HG02973 (cell line): ENCODE data around the gene MROH2B.

ENCODE experiments used
- ATAC-seq: cut with Tn5 transposase; IDR thresholded peaks from one replicate; pipeline ENCODE4 v1.9.1; 2021; ENCODE audit warnings: moderate library complexity; ENCODE audit not compliant: unreplicated experiment

MROH2B gene

DNA sequence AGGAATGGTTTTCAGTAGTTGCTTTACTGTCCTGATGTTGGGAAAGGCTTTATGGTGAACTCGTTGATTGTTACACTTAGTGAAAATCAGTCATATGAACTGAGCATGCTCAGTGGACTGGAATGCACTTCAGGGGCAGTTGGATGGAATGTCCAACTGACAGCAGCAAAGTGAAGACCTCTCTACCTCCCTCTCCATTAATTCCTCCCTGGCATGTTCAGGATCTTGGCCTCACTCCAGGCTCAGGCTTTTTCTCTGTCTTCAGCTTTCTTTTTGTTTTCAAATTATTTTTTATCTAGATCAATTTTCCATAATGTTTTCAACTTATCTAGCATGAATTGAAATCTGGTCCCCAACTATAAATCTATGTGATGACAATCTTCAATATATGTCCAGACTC is at the start of gene MROH2B:
MROH2B (minus strand) TSS at position 101 of the 400 bp plus-strand sequence. CDS start 490 bp downstream, outside the sequence.
- no peak for ATAC-seq

- no peak for ATAC-seq
These were observed 49.5 kb upstream of the MROH2B start for GRCh38 chr5:41120600-41120999.

DNA sequence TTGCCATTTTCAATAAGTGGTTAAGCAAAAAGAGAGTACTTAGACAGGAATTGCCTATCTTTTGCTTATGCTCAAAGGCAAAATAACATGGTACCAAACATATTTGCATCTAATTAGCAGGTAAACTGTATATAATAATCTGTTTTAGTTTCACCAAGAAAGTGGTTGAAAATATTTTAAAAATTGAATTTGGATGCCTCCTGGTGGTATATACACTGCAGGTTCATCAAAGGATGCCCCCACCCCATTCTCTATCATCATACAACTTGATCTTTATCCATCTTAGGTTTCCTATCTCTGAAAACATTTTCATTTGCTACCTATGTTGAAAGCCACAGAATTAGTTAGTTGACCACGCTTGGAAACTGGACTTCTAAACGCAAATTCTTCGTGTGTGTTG is 47.0 kb upstream of the MROH2B start:
- no peak for ATAC-seq

- no peak for ATAC-seq
These were observed 44.1 kb upstream of the MROH2B start for GRCh38 chr5:41115281-41115680.

GRCh38 chr5:41112486-41113455 is 41.6 kb upstream of the MROH2B start:
- ATAC-seq, result no peak

GRCh38 chr5:41109186-41109585 is 38.0 kb upstream of the MROH2B start:
- ATAC-seq, result no peak

GRCh38 chr5:41102341-41102740 is 31.2 kb upstream of the MROH2B start:
- no peak for ATAC-seq

DNA sequence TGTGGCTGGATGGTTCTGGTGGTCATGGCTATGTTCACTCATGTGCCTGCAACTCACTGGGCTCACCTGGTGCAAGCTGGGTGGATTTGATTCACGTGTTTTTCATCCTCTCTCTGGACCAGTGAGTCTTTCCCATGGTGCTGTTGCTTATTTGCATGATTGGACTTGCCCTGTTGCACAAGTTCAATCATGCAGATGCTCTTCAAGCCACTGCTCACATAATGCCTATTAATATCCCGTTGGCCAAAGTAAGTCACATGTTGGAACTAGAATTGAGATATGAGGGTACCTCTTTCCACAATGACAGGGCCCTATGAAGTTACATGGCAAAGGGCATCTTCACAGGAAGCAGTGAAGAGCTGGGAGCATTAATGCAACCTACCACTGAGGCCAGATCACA is 26.5 kb upstream of the MROH2B start:
- ATAC-seq, result no peak

DNA sequence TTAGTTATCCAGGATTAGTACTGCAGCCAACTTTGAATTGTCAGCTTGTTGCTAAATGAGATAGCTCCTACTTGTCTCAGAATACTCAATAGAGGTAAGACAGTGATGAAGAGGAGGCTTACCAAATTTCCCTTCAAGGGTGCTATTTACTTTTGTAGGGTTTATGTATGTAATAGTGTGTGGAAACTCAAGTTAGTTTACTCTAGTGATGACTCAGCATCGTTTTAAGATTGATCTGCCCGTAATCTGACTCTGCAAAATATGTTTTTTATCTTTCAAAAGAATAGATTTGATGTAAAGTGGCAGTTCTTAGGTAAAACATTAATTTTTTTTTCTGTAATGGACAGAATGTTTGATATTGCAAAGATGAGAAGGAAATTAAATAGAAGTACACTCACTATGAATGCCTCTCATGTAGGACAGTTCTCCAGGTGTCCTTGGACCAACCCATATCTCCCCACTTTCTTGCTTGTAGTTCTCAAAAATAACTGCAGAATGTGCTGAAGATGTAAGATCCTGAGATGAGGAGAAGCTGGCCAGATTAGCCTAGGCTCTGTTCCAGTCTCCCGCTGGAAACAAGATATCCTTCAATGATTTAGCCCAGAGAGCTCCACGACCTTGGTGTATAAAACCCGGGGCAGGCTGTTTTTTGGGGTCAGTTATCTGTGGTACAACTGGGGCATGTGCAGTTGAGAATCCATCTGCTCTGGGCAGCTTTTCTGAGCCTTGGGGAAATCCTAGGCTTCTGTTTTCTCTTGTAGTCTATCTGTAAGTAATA is 24.4 kb upstream of the MROH2B start:
- no peak for ATAC-seq

DNA sequence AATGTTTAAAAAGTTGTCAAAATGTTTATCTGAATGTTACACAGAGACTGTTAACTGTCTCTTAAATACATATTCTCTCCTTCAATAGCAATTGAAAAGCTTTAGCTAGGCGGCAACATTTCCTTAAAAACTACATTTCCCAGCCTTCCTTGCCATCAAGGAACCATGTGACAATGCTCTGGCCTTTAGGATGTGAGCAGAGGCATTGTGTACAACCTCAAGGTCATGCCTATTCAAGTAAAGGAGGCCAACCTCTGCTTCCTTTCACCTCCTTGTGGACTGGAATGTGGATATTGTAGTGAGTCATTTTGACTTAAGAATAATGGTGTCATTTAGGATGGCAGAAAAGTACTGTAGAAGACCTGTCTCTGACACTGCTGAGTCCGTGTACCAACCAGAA is 23.7 kb upstream of the MROH2B start:
- ATAC-seq, result no peak

GRCh38 chr5:41093803-41094202 is 22.7 kb upstream of the MROH2B start:
- no peak for ATAC-seq

GRCh38 chr5:41087461-41087860 is 16.3 kb upstream of the MROH2B start:
- no peak for ATAC-seq

- no peak for ATAC-seq
These were observed 12.2 kb upstream of the MROH2B start for GRCh38 chr5:41083306-41083705.

GRCh38 chr5:41071975-41072374 is 833 bp upstream of the MROH2B start:
- no peak for ATAC-seq

- no peak for ATAC-seq
These were observed 3.2 kb downstream of the MROH2B start for GRCh38 chr5:41067714-41068568.

GRCh38 chr5:41065691-41066335 is 5.3 kb downstream of the MROH2B start:
- ATAC-seq, result no peak

GRCh38 chr5:41057940-41058339 is 13.2 kb downstream of the MROH2B start:
- ATAC-seq, result no peak

DNA sequence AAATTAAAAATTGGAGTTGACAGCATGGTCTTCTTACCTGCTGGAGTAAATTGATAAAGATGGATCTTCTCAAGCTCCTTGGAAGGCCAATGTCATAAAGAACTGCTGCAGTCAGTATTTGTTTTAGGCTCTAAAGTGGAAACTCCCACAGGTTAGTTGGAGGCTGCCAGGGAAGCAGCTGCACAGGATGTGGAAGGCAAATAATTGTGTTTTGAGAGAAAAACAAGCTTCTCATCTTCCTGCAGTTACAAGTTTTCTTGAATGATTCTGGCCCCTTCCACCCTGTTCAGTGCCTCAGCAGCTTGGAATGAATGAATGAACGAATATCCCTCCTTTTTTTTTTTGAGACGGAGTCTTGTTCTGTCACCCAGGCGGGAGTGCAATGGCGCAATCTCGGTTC is 13.9 kb downstream of the MROH2B start:
- ATAC-seq, result no peak

DNA sequence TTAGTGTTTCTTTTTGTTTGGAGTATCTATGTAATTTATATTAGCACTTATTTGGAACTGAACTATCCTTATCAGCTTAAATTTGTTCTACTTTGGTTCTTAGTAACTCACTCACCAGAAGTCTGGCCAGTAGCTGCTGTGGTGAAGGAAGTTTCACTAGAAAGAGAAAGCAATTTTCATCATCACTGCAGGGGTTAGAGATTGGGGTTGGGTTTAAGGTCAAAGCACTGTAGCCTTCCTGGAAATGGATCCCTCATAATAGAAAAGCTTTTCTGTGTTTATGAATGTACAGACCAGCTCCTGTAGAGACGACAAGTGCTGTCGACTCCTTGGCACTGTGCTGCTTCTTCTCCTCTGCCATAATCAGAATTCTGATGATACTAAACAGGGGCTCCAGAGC is 22.2 kb downstream of the MROH2B start:
- no peak for ATAC-seq

DNA sequence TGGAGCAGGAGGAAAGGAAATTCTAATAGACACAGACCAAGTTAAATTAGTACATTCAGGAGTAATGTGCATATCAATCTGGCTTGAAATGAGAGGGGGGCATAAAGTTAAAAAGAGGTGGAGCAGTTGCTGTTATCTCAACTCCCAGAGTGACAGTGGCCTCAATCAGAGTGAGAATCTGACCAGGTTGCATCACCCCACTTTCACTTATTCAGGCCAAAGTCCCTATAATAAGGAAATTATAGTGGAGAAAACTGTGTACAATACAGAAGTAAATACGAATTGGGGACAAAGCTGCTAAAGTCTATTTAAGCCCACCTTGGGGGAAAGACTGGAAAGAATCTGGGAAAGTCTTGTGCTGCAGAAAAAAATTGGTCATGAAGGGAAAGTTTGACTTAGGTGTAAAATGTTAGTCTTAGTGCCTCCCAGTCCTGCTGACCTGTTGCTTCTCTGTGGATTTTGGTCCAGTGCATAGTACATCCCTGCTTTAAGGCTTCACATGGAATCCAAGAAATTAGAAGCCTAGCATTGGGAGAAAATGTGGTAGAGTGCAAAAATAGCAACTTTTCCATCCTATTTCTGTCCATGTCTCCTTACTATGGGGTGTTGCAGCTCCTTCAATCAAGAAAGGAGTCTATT is 27.9 kb downstream of the MROH2B start:
- no peak for ATAC-seq
